ENCODE measurements around the gene P4HB.

DNA sequence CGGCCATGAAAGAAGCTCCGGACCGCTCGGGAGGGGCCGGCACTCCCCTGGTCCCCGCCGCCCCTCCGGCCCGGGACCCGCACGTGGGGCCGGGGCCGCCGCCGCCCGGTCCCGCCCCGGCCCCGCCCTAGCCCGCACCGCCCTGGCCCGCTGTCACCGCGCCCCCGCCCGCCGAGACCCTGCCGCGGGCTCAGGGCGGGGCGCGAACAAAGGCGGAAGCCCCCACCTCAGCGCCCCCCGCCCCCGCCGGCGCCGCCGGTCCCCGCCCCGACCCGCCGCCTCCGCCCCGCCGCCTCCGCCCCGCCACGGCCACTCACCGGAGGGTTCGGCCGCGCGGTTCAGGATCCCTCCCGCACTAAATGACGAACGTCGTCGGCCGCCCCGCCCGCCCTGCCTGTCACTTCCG lies 10.6 kb upstream of the P4HB start, which contains the start of gene ARHGDIA:
- TF ChIP-seq POLR2A (IDR thresholded peaks at IDR 0.05): no peak
- TF ChIP-seq, protein P1, sequence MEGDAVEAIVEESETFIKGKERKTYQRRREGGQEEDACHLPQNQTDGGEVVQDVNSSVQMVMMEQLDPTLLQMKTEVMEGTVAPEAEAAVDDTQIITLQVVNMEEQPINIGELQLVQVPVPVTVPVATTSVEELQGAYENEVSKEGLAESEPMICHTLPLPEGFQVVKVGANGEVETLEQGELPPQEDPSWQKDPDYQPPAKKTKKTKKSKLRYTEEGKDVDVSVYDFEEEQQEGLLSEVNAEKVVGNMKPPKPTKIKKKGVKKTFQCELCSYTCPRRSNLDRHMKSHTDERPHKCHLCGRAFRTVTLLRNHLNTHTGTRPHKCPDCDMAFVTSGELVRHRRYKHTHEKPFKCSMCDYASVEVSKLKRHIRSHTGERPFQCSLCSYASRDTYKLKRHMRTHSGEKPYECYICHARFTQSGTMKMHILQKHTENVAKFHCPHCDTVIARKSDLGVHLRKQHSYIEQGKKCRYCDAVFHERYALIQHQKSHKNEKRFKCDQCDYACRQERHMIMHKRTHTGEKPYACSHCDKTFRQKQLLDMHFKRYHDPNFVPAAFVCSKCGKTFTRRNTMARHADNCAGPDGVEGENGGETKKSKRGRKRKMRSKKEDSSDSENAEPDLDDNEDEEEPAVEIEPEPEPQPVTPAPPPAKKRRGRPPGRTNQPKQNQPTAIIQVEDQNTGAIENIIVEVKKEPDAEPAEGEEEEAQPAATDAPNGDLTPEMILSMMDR (IDR thresholded peaks at IDR 0.05): no peak

All from vagina (tissue), 2 donors.